GM19468 (cell line): ENCODE measurements around the gene NR2C2AP.
A peak's percentile ranks its signal among the peaks of the same experiment; 100 is the strongest.

Source experiments
- ATAC-seq: cut with Tn5 transposase; IDR thresholded peaks from one replicate; pipeline ENCODE4 v1.9.1; 2021; ENCODE audit warnings: mild to moderate bottlenecking, moderate library complexity, moderate number of reproducible peaks; ENCODE audit not compliant: unreplicated experiment; ENCODE audit errors: extremely low read depth

Gene NR2C2AP

GRCh38 chr19:19155495-19156219, 47.6 kb downstream of the NR2C2AP start:
- ATAC-seq, result peak; percentile 76

GRCh38 chr19:19154768-19155494, 48.3 kb downstream of the NR2C2AP start:
- no peak for ATAC-seq

- ATAC-seq, result no peak
Observed at GRCh38 chr19:19152668-19153384, 50.4 kb downstream of the NR2C2AP start.

- no peak for ATAC-seq
Observed at GRCh38 chr19:19151418-19151817, 51.8 kb downstream of the NR2C2AP start.
